CD4-positive, alpha-beta T cell treated with Interleukin-6 at 100 ng/mL for 8 hours (primary cell): ENCODE data around the gene BLID.

Experiments
- DNase-seq: peaks from one replicate; pipeline ENCODE4 v3.0.0-alpha.2; 2020; ENCODE audit warnings: mixed read lengths, low spot score

The BLID gene

DNA sequence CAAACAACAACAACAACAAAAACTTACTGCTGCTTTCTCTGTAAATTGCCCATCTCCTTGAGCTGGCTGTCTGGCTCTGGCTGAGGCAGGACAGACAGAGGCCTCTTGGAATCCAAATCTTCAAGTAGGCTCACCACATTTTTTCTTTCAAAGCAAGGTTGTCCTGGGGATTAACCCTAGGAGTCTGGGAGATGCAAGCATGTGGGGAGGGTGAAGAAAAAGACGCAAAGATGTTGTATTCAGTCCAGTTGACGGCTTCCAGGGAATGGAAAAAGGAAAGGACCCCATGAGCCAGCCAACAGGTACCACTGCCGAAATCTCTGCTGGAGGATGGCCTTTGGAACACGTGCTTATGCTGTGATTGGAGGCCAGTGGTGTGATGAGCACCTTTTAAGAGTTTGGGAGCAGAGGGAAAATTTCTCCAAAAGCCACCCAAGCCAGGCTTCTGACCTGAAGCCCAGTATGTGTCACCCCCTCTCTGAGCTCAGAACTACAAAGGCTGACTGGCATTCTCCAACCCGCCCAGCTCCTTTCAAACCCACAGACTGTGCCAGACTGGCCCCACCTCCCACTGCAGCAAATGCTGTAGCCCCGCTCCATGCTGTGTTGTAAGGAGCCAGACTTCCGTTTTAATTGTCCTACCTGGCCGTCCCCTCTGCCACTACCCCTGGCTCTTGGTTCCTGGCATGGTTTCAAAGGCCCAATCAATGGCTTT is 10.8 kb downstream of the BLID start:
- no peak for DNase-seq

- DNase-seq = no peak
Observed at GRCh38 chr11:122104341-122104740, 11.7 kb downstream of the BLID start.

GRCh38 chr11:122103726-122104125 is 12.3 kb downstream of the BLID start:
- no peak for DNase-seq

- DNase-seq = no peak
Observed at GRCh38 chr11:122103321-122103720, 12.7 kb downstream of the BLID start.

- no peak for DNase-seq
Observed at GRCh38 chr11:122102426-122102825, 13.6 kb downstream of the BLID start.

DNA sequence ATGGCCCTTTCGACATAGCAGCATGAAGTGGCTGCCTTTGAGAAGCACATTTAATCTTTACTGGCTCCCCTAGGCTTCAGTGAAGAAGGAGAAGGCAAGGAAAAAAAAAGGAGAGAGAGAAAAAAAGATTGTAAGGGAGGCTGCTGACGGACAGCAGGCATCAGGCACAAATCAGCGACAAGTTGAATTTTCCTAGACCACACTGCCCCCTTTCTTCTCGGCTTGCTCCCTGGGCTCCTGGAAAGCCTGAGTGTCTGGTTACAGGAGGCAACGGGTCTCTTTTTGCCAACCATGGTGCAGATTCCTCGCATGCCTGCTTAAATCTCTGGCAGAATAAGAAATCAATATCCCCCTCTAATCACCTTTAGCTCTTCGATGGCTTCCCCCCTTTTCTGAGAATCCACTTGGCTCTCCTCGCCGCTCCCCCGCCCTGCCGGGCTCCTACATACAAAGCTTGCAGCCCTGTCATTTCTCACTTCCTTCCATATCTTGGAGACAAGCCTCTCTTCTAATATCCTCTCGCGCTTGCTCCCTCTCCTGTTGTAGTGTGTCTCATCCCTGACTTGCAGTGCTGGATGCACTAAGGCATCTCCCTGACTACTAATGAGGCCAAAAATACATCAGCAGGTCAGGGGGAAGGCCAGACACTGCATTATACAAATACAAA is 14.3 kb downstream of the BLID start:
- no peak for DNase-seq

DNA sequence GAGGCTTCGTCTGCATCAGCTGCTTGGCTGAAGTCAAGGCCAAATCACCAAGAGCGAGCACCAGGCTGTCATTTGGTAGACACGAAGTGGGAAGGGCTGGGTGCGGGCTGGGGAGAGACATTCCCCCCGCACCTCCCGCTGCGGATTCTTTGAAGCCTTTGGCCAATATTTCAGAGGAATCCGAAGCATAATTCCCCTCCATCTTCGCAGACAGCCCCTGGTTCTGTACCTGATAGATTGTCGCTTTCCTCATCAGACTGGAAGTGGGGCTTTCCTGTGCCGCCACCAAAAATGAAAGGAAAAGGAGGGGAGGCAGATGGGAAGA is 15.3 kb downstream of the BLID start:
- DNase-seq = no peak

GRCh38 chr11:122100037-122100755 is 15.8 kb downstream of the BLID start:
- no peak for DNase-seq

DNA sequence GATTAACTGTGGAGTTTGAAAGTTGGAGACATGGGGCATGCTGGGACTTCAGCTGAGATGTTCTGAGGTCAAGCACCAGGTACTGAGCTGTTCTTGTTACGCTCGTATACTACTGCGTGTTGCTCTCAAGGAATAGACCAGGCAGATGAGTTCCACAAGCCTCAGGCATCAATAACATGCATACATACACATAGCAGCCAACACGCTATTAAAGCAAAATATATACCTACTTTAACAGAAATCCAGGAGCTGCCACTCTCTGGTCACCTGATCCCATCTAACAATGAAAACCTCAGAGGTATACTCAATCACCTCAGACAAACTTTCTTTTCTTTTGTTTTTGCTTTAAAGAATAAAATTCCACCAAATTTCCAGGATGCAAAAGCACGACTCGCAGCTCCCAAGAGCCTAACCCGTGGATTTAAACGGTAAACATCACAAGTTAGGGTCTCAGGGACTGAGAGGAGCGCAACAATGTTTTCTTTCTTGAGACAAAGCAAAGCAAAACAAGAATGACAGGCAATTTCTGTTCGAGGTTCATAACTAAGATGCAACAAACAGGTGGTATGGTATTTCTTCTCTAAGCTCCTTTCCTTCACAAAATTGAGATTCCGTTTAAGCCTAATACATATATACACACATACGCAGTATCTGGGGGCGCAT is 16.5 kb downstream of the BLID start:
- no peak for DNase-seq

DNA sequence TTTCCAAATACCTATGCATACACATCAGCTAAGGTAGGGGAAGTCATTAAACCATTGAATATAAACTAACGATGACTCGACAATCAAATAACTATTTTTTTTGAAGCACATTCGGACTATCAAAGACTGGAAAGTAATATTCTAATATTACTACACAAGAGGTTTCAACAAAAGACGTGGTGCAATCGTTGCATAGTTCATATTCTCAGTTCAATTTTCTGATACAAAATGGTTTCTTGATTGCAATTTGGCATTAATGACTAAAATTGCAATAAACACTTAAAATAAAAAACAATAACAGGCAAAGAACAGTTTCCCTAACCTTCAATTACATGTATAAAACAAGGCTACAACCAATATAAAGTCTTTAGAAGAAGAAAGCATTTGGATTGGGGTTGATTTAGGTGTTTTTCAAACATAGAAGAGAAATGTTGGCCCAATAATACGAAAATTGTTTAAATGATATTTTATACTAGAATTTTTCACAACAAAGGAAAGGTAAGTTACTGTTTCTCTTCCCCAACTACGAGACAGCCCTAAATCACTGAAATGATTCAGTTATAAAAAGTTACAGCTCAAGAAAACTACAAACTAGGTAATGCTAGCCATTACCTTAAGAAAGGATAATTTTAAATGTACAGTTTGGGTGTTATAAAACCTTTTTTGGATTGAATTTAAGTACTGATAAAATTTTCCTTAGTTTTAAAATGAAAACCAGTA is 17.6 kb downstream of the BLID start:
- no peak for DNase-seq

DNA sequence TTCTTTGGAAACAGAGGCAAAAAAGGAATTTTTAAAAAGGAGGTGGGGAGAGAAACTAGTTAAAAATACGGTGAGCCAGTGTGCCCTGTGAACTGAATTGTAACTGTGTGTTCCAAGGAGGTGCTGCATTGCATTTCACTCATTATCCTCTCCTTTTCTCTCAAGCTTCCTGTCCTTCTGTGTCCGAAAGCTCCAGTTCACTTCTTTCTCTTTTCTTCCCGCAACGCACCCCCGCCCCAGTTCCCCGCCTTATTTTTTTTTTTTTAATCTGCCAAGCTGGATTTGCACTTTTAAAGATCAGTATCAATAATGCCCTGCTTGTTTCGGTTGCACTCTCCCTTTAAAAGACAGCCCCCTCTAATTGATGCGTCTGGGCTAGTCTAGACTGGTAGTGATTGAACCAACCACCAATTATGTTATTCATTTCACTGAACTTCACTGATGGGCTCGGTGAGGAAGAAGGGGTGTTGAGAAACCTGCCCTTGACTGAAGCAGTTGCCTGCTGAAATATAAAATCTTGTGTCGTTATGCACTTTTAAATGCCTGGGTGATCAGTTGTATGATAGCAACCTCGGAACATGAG is 18.5 kb downstream of the BLID start:
- DNase-seq = no peak

DNA sequence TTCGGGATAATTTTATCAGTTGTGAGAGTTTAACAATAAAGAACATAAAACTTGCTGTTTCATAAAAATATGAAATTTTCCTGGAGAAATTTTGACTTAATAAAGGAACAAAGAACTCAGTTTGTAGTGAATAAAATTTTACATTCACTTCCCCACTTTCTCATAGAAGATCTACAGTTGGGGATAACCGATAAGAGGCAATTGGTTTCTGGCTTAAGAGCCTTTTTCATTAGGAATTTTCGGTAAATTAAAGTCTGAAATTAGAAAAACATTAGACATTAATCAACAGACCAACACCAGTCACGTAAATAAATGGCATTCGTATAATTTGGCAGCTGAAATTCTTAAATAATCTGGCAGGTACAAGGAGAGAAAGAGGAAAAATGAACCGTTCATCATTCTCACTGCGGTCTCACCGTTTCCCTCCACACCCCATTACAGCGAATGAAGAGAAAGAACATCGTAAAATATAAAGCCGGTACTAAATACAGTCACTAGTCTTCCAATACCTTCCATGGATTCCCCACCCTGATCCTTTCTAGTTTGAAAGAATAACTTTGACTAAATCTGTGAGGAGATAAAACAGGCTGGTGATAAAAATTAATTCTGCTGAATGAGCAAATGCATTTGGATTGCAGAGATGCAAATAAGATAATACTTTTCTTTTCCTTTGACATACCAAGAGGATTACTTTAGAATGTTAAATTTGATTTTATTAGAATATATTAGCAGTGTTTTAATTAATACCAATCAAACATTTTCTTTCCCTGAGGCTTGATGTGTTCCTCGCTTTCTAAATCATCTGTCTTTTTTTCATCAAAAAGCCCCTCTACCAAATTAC is 19.5 kb downstream of the BLID start:
- no peak for DNase-seq

GRCh38 chr11:122095681-122096262 is 20.2 kb downstream of the BLID start:
- DNase-seq = no peak

DNA sequence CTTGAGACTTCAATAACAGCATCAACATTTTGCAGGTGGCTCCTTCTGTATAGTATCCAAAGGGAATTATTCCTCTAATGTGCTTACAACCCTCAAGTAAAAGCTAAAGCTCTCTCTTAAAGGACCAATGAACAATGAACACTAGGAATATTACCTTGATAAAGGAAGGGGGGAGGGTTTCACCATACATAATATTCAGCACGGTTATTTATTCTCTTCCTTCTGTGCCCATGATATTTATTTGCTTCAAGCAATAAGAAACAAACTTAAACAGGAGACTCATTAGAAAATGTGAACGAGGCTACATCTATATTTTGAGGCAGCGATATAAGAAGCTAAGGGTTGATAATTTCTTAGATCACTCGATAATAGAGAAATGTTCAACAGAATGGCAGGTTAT is 21.2 kb downstream of the BLID start:
- no peak for DNase-seq

DNA sequence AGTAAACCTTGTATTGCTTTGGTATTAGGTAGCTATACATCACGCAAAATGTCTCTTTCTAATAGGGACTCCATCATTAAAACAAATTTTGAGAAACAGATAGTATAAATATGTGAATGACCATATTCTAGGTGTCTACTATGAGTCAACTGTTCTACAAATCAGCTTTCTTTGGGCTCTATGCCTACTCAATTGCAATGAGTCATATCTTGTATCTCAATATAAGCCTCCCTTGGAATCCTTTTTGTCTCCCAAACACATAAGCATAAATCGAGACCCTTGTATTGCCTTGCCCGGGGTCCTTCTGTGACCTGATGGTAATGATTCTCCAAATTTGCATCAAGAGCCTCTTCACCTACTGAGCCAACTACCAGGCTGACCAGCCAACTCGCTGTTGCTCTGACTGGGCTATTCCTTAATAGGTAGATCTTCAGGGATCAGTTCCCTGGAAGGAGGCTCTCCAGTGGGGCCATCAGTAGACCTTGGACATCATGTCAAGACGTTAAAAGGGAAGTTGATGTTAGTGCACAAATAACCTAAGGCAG is 22.2 kb downstream of the BLID start:
- no peak for DNase-seq

GRCh38 chr11:122091835-122092234 is 24.2 kb downstream of the BLID start:
- no peak for DNase-seq

GRCh38 chr11:122089111-122089510 is 26.9 kb downstream of the BLID start:
- no peak for DNase-seq

- no peak for DNase-seq
Observed at GRCh38 chr11:122085712-122086111, 30.3 kb downstream of the BLID start.

GRCh38 chr11:122085264-122085663 is 30.8 kb downstream of the BLID start:
- DNase-seq = no peak

GRCh38 chr11:122082205-122082604 is 33.8 kb downstream of the BLID start:
- DNase-seq = no peak
